Suprapubic skin (tissue), 4 donors: Measurements from ENCODE around the gene CEBPE.

ENCODE experiments used
- CTCF ChIP-seq, 2 donors: fragments of 200-600 bp in 1 of 2; fragments of 450-650 bp in 1 of 2; sonication (generic) in 1 of 2; IDR thresholded peaks; one replicate each; pipeline ENCODE4 v1.5.1; 2016 to 2019; ENCODE audit warnings: antibody characterized with exemption in 2 of 2, mild to moderate bottlenecking in 1 of 2, moderate library complexity in 1 of 2
- POLR2A ChIP-seq, 2 donors: fragments of 450-650 bp; IDR thresholded peaks; one replicate each; pipeline ENCODE4 v1.6.1; 2017; ENCODE audit warnings: antibody characterized with exemption in 2 of 2, mild to moderate bottlenecking in 2 of 2, moderate library complexity in 2 of 2
- POLR2AphosphoS5 ChIP-seq, 3 donors: sonication (generic); formaldehyde crosslinking; IDR thresholded peaks; one replicate each; pipeline ENCODE4 v1.6.1; 2017; ENCODE audit warnings: antibody characterized with exemption in 3 of 3

- TF ChIP-seq CTCF (IDR thresholded peaks at IDR 0.05) (no peak), POLR2A (IDR thresholded peaks at IDR 0.05) (no peak), POLR2AphosphoS5 (IDR thresholded peaks at IDR 0.05) (no peak)
Observed at GRCh38 chr14:23104070-23104590, 14.9 kb downstream of the CEBPE start.
